MCF 10A (cell line): Measurements from ENCODE around the gene ALG2. TPM values are rescaled to one million over a fixed set of nuclear protein-coding genes. Genes with fewer than 3 reads are reported as not detected.

Experiments used
- BruUV-seq: library from RNA; stranded (reverse); fragments of 400-500 nt; replicated peaks from 2 replicates; lab custom pipeline; 2021; lab: Mats Ljungman, UMichigan
- CTCF ChIA-PET: fragments of 300-600 bp; sonication (Branson Sonifier 250); formaldehyde crosslinking; extraction: SDS; loops from one replicate; lab custom pipeline; 2021; ENCODE audit warnings: antibody characterized with exemption, inconsistent platforms; lab: Yijun Ruan, JAX
- POLR2A ChIA-PET: fragments of 300-600, 350-650 bp; sonication (Branson Sonifier 250); formaldehyde crosslinking; extraction: SDS; loops from one replicate; lab custom pipeline; 2020; ENCODE audit warnings: antibody characterized with exemption, inconsistent platforms; lab: Yijun Ruan, JAX
- DNase-seq: peaks from one replicate; pipeline ENCODE4 v3.0.0-alpha.2; 2018; ENCODE audit not compliant: unreplicated experiment
- H3K27ac Mint-ChIP-seq: one replicate; pipeline ENCODE4 v1.8.0; 2022; ENCODE audit warnings: mild to moderate bottlenecking, low read depth, mixed read lengths; ENCODE audit not compliant: unreplicated experiment
- H3K27me3 Mint-ChIP-seq: one replicate; pipeline ENCODE4 v1.8.0; 2022; ENCODE audit warnings: mixed read lengths; ENCODE audit not compliant: insufficient read depth, unreplicated experiment
- H3K36me3 Mint-ChIP-seq: one replicate; pipeline ENCODE4 v1.8.0; 2022; ENCODE audit warnings: mild to moderate bottlenecking, moderate library complexity, mixed read lengths; ENCODE audit not compliant: insufficient read depth, unreplicated experiment
- H3K4me1 Mint-ChIP-seq: one replicate; pipeline ENCODE4 v1.8.0; 2022; ENCODE audit warnings: mixed read lengths; ENCODE audit not compliant: insufficient read depth, unreplicated experiment
- H3K4me3 Mint-ChIP-seq: one replicate; pipeline ENCODE4 v1.8.0; 2022; ENCODE audit warnings: mild to moderate bottlenecking, moderate library complexity, mixed read lengths; ENCODE audit not compliant: unreplicated experiment
- H3K9me3 Mint-ChIP-seq: one replicate; pipeline ENCODE4 v1.8.0; 2022; ENCODE audit warnings: mixed read lengths; ENCODE audit not compliant: unreplicated experiment
- intact Hi-C: fragments of 100-400 bp; cut with micrococcal nuclease; formaldehyde crosslinking; loops from 2 replicates; pipeline ENCODE4 v1.14.1; 2022
- total RNA-seq: library from RNA; stranded (reverse); gene quantifications from 2 replicates; pipeline ENCODE4 v1.2.3, GENCODE V29; 2022
- TF ChIP-seq, protein P1 (sequence below): fragments of 200-600 bp; IDR thresholded peaks from one replicate; pipeline ENCODE4 v1.8.0; 2022; ENCODE audit warnings: antibody characterized with exemption, mild to moderate bottlenecking; ENCODE audit not compliant: unreplicated experiment

Gene ALG2
- total RNA-seq, 1 experiment from 2014 or later = 54.7 TPM

DNA sequence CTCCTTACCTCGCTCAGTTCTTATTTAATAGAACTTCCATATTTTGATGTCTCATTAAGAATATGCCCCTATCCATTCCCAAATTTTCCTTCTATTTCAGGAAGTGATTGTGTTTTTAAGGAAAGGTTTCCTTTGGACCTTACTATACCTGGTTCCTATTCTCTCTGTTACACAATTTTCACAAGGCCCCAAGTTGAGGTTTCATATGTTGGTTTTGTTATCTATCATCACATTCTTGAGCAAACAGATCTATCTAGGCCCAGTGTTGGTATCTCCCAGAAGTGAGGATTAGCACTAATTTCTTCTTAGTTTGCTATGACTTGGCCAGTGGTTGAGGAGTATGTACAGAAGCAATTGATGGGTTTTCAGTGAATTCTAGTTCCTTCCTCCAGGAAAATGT is 41.5 kb downstream of the ALG2 start:
- POLR2A ChIA-PET = no interaction called here
- intact Hi-C loops = loop anchor here (5.0 to 10.0 kb wide), 4 partner anchors 85 to 1417 kb away; no protein-coding TSS in a partner anchor
- no peak overlapping the region for H3K4me3 Mint-ChIP-seq

GRCh38 chr9:99178912-99179872 is 42.5 kb downstream of the ALG2 start:
- Mint-ChIP-seq H3K4me3 (no peak overlapping the region), H3K36me3 (no peaks in the 10 kb centered on the region), H3K4me1 (peaks cover 3% of the 10 kb centered on the region), H3K27ac (no peak overlapping the region), H3K9me3 (no peaks in the 10 kb centered on the region), H3K27me3 (no peaks in the 10 kb centered on the region)
- intact Hi-C loops = no loop called here
- TF ChIP-seq, protein P1, sequence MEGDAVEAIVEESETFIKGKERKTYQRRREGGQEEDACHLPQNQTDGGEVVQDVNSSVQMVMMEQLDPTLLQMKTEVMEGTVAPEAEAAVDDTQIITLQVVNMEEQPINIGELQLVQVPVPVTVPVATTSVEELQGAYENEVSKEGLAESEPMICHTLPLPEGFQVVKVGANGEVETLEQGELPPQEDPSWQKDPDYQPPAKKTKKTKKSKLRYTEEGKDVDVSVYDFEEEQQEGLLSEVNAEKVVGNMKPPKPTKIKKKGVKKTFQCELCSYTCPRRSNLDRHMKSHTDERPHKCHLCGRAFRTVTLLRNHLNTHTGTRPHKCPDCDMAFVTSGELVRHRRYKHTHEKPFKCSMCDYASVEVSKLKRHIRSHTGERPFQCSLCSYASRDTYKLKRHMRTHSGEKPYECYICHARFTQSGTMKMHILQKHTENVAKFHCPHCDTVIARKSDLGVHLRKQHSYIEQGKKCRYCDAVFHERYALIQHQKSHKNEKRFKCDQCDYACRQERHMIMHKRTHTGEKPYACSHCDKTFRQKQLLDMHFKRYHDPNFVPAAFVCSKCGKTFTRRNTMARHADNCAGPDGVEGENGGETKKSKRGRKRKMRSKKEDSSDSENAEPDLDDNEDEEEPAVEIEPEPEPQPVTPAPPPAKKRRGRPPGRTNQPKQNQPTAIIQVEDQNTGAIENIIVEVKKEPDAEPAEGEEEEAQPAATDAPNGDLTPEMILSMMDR = no peak
- CTCF ChIA-PET = interaction anchor here (1.5 to 2.1 kb wide), 2 partner anchors 10 to 16 kb away, joined by 3 to 4 read pairs; no protein-coding TSS in a partner anchor
- no peak for DNase-seq
- POLR2A ChIA-PET = no interaction called here
- BruUV-seq = no TSS peak

More for the DNA sequence above, 41.5 kb downstream of the ALG2 start:
- BruUV-seq = no TSS peak
- Mint-ChIP-seq H3K4me1 (no peaks in the 10 kb centered on the region), H3K27me3 (no peaks in the 10 kb centered on the region), H3K36me3 (no peaks in the 10 kb centered on the region), H3K27ac (no peak overlapping the region), H3K9me3 (no peaks in the 10 kb centered on the region)
- TF ChIP-seq, protein P1 = no peak
- no peak for DNase-seq
- CTCF ChIA-PET = interaction anchor here (1.2 kb wide), 1 partner anchor 17 kb away, joined by 3 read pairs; no protein-coding TSS in a partner anchor

GRCh38 chr9:99177576-99178366 is 44.0 kb downstream of the ALG2 start:
- Mint-ChIP-seq H3K27me3 (peaks cover 11% of the 10 kb centered on the region), H3K4me3 (no peak overlapping the region), H3K9me3 (no peaks in the 10 kb centered on the region), H3K36me3 (no peaks in the 10 kb centered on the region), H3K4me1 (peaks cover 6% of the 10 kb centered on the region), H3K27ac (no peak overlapping the region)
- no TSS peak for BruUV-seq
- TF ChIP-seq, protein P1 = no peak
- DNase-seq = no peak
- intact Hi-C loops = no loop called here
- ChIA-PET CTCF (interaction anchor here (1.3 to 2.1 kb wide), 3 partner anchors 12 to 14 kb away, joined by 3 to 4 read pairs (median 3); no protein-coding TSS in a partner anchor), POLR2A (no interaction called here)
